DOHH2 (cell line): ENCODE results near the gene PRR11.

ENCODE experiments used
- EZH2phosphoT487 ChIP-seq: fragments of 200-600 bp; sonication (generic); IDR thresholded peaks from 2 replicates; pipeline ENCODE4 v1.6.1; 2017; ENCODE audit warnings: borderline replicate concordance, mild to moderate bottlenecking, antibody characterized with exemption, low read length, moderate library complexity, mixed read lengths
- TF ChIP-seq, protein P1 (sequence below): fragments of 200-600 bp; sonication (generic); IDR thresholded peaks from one replicate; pipeline ENCODE4 v1.5.1; 2014; ENCODE audit warnings: antibody characterized with exemption, mild to moderate bottlenecking, low read depth, low read length; ENCODE audit not compliant: poor library complexity, severe bottlenecking

DNA sequence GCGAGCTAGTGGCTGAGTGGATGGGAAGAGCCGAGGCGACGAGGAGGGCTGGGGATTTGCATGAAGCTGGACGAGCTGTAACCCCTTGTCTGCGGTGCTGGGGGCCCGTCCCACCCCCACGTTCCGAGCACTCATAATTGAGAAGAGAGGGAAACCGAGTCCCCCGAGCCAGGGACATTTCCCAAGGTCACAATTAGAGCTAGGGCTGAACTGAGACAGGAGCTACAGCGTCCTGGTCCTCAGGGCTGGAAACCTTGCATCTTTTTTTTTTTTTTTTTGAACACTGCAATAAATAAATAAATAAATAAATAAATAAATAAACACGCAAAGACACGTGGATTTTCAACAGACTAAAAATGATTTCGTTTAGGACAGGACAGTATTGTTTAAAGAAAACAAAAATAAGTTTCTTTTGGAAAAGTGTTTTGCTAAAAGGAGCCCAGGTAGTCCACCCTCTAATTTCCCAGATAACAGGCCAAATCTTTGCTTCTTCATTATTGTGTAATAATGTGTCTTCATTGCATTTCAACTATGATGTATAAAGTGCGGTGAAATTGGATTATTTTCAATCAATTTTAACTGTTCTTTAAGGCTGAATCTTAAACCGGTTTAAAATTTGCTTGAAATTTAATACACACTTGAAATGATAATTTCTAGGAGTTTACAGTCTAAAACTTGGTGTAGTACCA is 65.8 kb downstream of the PRR11 start:
- TF ChIP-seq, protein P1, sequence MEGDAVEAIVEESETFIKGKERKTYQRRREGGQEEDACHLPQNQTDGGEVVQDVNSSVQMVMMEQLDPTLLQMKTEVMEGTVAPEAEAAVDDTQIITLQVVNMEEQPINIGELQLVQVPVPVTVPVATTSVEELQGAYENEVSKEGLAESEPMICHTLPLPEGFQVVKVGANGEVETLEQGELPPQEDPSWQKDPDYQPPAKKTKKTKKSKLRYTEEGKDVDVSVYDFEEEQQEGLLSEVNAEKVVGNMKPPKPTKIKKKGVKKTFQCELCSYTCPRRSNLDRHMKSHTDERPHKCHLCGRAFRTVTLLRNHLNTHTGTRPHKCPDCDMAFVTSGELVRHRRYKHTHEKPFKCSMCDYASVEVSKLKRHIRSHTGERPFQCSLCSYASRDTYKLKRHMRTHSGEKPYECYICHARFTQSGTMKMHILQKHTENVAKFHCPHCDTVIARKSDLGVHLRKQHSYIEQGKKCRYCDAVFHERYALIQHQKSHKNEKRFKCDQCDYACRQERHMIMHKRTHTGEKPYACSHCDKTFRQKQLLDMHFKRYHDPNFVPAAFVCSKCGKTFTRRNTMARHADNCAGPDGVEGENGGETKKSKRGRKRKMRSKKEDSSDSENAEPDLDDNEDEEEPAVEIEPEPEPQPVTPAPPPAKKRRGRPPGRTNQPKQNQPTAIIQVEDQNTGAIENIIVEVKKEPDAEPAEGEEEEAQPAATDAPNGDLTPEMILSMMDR: no peak
- TF ChIP-seq EZH2phosphoT487: no peak
